ENCODE results near the gene ENTPD1.

ENTPD1 gene

DNA sequence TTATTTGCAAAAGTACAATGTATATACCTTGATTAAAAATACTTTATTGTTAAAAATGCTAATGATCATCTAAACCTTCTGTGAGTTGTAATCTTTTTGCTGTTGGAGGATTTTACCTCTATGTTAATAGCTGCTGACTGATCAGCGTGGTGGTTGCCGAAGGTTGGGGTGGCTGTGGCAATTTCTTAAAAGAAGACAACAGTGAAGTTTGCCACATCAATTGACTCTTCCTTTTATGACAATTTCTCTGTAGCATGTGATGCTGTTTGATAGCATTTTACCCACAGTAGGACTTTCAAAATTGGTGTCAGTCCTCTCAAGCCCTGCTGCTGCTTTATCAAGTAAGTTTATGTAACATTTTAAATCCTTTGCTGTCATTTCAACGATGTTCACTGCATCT lies 16.9 kb upstream of the ENTPD1 start:
- Histone ChIP-seq H3K36me3 (ENCODE audit: low read length) (no peaks in the 10 kb centered on the region), H4K20me1 (ENCODE audit: low read depth, low read length) (no peaks in the 10 kb centered on the region), H3F3A (ENCODE audit: insufficient read depth) (no peaks in the 10 kb centered on the region), H3K4me3 (ENCODE audit: insufficient read depth, low read length, poor library complexity, severe bottlenecking) (no peak overlapping the region), H3K79me2 (ENCODE audit: insufficient read depth, low read length) (no peaks in the 10 kb centered on the region), H3K9me3 (ENCODE audit: insufficient read depth, low read length) (no peaks in the 10 kb centered on the region; the same call in 1 of the 2 replicates), H2AFZ (ENCODE audit: low read depth, low read length, severe bottlenecking) (no peak overlapping the region), H3K9ac (ENCODE audit: low read length) (no peak overlapping the region), H3K27ac (ENCODE audit: low read depth, low read length) (no peak overlapping the region), H3K4me2 (ENCODE audit: low read depth, low read length, poor library complexity, severe bottlenecking) (no peak overlapping the region), H3K9me2 (replicated peaks; ENCODE audit: insufficient read depth, low read length) (no peaks in the 10 kb centered on the region), H3K27me3 (ENCODE audit: low read length) (no peaks in the 10 kb centered on the region)
- no peak for TF ChIP-seq EZH2phosphoT487 (conservative IDR thresholded peaks at IDR 0.05; ENCODE audit: low read length)
- TF ChIP-seq, protein P1, sequence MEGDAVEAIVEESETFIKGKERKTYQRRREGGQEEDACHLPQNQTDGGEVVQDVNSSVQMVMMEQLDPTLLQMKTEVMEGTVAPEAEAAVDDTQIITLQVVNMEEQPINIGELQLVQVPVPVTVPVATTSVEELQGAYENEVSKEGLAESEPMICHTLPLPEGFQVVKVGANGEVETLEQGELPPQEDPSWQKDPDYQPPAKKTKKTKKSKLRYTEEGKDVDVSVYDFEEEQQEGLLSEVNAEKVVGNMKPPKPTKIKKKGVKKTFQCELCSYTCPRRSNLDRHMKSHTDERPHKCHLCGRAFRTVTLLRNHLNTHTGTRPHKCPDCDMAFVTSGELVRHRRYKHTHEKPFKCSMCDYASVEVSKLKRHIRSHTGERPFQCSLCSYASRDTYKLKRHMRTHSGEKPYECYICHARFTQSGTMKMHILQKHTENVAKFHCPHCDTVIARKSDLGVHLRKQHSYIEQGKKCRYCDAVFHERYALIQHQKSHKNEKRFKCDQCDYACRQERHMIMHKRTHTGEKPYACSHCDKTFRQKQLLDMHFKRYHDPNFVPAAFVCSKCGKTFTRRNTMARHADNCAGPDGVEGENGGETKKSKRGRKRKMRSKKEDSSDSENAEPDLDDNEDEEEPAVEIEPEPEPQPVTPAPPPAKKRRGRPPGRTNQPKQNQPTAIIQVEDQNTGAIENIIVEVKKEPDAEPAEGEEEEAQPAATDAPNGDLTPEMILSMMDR (IDR thresholded peaks at IDR 0.05; ENCODE audit: insufficient read depth, low read length, poor library complexity, severe bottlenecking) = no peak

DNA sequence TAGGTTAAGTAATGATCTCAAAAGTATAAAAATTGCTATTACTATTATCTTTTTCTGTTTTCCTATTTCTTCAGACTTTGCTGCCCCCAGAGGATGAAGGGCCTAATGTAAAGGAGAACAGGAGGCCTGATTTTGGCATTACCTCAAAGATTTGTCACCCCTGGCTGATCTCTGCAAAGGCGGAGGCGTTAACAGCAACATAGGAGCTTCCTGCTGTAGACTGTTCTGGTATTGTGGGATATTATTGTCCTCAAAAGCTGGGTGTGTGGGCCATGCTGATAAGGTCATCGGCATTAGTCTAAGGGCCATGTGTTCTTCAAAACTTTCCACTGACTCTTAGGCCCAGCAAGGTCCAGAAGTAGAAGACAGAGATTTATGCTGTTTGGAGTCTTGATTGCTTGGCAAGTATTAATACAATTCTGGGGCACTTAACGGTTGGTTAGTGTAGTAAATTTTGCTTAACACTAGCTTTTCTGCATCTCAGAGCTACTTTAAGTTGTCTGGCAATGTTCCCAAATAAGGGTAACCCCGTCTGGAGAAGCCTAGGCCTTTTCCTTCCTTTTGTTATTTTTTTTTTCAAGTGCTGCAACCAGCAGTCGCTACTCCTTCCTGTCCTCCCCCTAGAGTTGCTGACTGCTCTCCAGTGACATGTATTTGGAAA lies 14.0 kb upstream of the ENTPD1 start:
- TF ChIP-seq EZH2phosphoT487 (conservative IDR thresholded peaks at IDR 0.05; ENCODE audit: low read length) = no peak
- no peaks in the 10 kb centered on the region for H3K79me2 ChIP-seq (ENCODE audit: insufficient read depth, low read length)
- no peaks in the 10 kb centered on the region for H3K27me3 ChIP-seq (ENCODE audit: low read length)
- H3K36me3 ChIP-seq (ENCODE audit: low read length) = no peaks in the 10 kb centered on the region
- H3K4me2 ChIP-seq (ENCODE audit: low read depth, low read length, poor library complexity, severe bottlenecking) = peak overlapping the region; percentile 37
- H3F3A ChIP-seq (ENCODE audit: insufficient read depth) = no peaks in the 10 kb centered on the region
- H3K4me3 ChIP-seq (ENCODE audit: insufficient read depth, low read length, poor library complexity, severe bottlenecking) = no peak overlapping the region
- no peaks in the 10 kb centered on the region for H3K9me3 ChIP-seq (ENCODE audit: insufficient read depth, low read length)
- no peaks in the 10 kb centered on the region for H3K9me2 ChIP-seq (replicated peaks; ENCODE audit: insufficient read depth, low read length)
- H3K27ac ChIP-seq (ENCODE audit: low read depth, low read length) = no peak overlapping the region
- no peak overlapping the region for H3K9ac ChIP-seq (ENCODE audit: low read length)
- no peaks in the 10 kb centered on the region for H4K20me1 ChIP-seq (ENCODE audit: low read depth, low read length)
- peak overlapping the region; percentile 33 for H2AFZ ChIP-seq (ENCODE audit: low read depth, low read length, severe bottlenecking)

DNA sequence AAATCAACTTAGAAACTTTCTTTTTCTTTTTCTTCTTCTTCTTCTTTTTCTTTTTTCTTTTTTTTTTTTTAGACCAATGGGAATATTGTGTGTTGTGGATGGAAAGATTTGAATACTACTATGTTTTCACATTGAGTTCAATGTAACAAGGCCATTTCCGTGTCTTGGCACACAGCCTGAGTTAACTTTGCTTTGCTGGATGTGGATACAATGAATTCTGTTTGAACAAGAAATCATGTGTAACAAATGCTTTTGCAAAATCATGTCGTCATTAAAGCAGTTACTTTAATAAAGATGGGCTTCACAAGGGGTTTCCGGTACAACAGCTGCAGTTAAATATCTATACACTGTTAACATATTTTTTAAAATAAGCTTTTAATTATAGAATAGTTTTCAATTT lies 13.5 kb upstream of the ENTPD1 start:
- H3K4me2 ChIP-seq (ENCODE audit: low read depth, low read length, poor library complexity, severe bottlenecking) = peak overlapping the region; percentile 37
- no peak overlapping the region for H3K27ac ChIP-seq (ENCODE audit: low read depth, low read length)
- no peaks in the 10 kb centered on the region for H3K36me3 ChIP-seq (ENCODE audit: low read length)
- H3K9ac ChIP-seq (ENCODE audit: low read length) = no peak overlapping the region
- H4K20me1 ChIP-seq (ENCODE audit: low read depth, low read length) = no peaks in the 10 kb centered on the region
- no peaks in the 10 kb centered on the region for H3K9me2 ChIP-seq (replicated peaks; ENCODE audit: insufficient read depth, low read length)
- no peaks in the 10 kb centered on the region for H3K9me3 ChIP-seq (ENCODE audit: insufficient read depth, low read length)
- no peaks in the 10 kb centered on the region for H3K27me3 ChIP-seq (ENCODE audit: low read length)
- no peaks in the 10 kb centered on the region for H3K79me2 ChIP-seq (ENCODE audit: insufficient read depth, low read length)
- H3F3A ChIP-seq (ENCODE audit: insufficient read depth) = no peaks in the 10 kb centered on the region
- peak overlapping the region; percentile 33 for H2AFZ ChIP-seq (ENCODE audit: low read depth, low read length, severe bottlenecking)
- TF ChIP-seq, protein P1 (IDR thresholded peaks at IDR 0.05; ENCODE audit: insufficient read depth, low read length, poor library complexity, severe bottlenecking) = no peak
- no peak for TF ChIP-seq EZH2phosphoT487 (conservative IDR thresholded peaks at IDR 0.05; ENCODE audit: low read length)
- H3K4me3 ChIP-seq (ENCODE audit: insufficient read depth, low read length, poor library complexity, severe bottlenecking) = no peak overlapping the region

DNA sequence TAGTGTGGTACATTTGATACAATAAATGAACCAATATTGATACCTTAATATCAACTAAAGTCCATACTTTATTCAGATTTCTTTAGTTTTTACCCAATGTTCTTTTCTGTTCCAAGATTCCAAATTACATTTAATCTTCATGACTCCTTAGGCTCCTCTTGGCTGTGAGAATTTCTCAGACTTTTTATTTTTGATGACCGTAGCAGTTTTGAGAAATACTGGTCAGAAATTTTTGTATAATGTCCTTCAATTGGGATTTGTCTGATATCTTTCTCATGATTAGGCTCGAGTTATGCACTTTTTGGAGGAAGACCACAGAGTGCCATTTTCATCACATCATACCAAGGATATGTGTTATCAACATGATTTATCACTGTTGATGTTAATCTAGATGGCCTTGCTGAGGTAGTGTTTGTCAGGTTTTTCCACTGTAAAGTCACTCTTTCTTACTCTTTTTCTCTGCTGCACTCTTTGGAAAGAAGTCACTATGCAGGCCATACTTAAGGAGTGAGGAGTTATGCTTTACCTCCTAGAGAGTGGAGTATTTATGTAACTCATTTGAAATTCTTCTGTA lies 12.9 kb upstream of the ENTPD1 start:
- Histone ChIP-seq H4K20me1 (ENCODE audit: low read depth, low read length) (no peaks in the 10 kb centered on the region), H3K27ac (ENCODE audit: low read depth, low read length) (no peak overlapping the region), H3K79me2 (ENCODE audit: insufficient read depth, low read length) (no peaks in the 10 kb centered on the region), H3F3A (ENCODE audit: insufficient read depth) (no peaks in the 10 kb centered on the region), H3K27me3 (ENCODE audit: low read length) (no peaks in the 10 kb centered on the region), H3K4me3 (ENCODE audit: insufficient read depth, low read length, poor library complexity, severe bottlenecking) (no peak overlapping the region), H2AFZ (ENCODE audit: low read depth, low read length, severe bottlenecking) (no peak overlapping the region), H3K9ac (ENCODE audit: low read length) (no peak overlapping the region), H3K36me3 (ENCODE audit: low read length) (no peaks in the 10 kb centered on the region), H3K9me3 (ENCODE audit: insufficient read depth, low read length) (no peaks in the 10 kb centered on the region), H3K9me2 (replicated peaks; ENCODE audit: insufficient read depth, low read length) (no peaks in the 10 kb centered on the region), H3K4me2 (ENCODE audit: low read depth, low read length, poor library complexity, severe bottlenecking) (peak overlapping the region; percentile 37)
- TF ChIP-seq EZH2phosphoT487 (conservative IDR thresholded peaks at IDR 0.05; ENCODE audit: low read length) = no peak
- TF ChIP-seq, protein P1 (IDR thresholded peaks at IDR 0.05; ENCODE audit: insufficient read depth, low read length, poor library complexity, severe bottlenecking) = no peak

Data from SU-DHL-6 (cell line).